Measurements from ENCODE around the gene INSR.

The INSR gene

DNA sequence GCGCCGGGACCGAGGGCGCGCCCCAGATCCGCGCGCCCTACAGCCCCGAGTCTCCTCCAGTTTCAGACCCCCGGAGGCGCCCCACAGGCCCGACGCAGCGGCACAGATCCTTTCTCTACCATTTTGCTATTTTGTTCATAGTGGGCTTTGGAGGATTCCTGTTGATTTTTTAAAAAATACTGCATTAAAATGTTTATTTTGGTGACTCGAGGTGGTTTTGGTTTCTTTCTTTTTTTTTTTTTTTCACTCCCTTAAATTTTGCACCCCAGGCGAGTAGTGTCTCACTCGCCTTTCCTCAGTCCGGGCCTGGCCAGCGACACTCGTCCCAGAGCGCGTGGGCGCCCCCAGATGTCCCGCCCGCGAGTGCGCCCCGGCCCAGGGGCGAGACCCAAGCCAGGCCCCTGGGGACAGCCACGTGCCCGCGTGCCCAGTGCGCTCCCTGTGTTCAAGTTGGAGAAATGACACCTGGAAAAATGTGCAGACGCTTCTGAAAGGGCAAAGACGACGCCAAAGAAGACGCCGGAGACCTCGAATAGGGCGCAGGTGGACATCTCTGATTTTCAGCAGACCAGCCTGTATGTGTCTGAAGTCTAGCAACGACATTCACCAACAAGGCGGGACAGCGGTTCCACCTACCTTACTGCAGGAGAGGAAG, 471 bp upstream of the INSR start:
- DNase-seq: peak; percentile 40

DNA sequence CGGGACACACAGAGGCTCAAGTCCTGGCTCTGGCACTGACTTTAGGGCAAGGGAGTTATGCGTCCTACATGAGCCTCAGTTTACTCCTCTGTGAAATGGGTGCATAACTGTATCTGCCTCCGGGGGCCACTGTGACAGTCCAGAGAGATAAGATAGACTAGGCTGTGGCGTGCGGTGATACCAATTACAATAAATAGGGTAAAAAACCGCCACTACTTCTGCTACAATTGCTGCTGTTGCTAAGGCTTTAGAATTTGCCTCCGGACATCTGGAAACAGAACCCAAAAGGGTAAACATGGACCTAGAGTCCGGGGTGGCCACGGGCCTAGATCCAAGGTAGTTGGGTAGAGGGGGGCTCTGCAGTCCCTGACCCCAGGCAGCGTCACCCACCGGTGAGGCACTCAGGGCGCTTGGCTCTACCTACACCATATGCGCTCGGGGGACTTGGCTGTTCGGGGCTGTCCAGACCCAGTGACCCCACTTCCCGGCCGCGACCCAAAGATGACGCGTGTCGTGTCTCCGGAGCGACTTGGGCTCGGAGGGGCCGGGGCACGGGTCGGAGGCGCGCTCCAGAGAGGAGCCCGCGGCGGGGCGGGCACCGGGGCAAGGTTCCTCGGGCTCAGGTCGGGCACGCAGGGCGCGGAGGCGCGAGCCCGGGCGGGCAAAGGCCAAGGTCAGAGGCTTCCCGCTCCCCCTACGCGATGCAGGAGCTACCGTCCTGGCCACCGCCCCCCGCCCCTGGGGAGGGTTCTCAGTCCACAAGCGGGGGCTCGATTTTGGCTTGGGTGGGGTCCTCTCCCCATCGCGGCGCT, 1.1 kb downstream of the INSR start:
- DNase-seq: peak; percentile 28

DNA sequence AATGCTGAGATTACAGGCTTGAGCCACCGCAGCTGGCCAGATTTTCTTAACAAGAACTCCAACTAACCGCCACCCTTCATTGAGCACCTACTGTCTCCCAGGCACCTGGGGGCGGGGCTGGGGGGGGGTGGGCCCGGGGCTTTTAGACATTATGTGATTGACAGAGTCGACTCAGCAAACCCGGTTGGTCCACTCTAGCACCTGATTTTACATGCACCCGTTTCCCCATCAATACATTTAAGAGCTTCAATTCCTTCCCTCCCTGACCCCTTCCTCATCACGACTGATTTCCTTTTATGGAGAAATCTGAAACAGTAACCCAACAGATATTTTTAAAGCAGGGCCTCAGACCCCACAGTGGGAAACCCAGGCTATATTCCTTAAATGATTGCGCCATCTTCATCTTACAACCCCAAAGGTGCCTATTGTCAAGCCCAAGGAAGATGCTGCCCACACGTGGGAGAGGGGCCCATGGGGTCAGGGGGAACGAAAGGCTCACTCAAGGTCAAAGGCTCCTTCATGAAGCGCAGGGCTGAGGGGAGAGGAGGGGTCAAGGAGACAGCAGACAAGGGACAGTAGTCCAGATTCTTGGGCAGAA, 1.8 kb downstream of the INSR start:
- DNase-seq: no peak

DNA sequence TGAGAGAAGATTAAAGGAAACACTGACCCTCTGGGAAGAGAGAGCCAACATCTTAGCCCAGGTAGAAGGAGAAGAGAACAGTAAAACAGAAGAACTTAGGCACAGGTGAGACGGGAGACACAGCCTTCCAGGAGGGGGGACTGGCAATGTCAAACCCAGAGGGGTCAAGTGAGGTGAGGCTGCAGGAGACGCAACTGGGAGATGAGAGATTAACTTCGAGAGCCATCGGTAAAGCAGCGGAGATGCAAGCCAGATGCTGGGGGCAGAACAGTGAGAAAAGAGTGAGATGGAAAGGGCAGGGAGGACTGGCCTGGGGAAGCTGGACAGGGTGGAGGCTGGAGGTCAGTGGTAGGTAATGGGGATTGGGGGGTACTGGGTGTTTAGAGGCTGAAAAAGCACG, 5.2 kb downstream of the INSR start:
- DNase-seq: no peak

DNA sequence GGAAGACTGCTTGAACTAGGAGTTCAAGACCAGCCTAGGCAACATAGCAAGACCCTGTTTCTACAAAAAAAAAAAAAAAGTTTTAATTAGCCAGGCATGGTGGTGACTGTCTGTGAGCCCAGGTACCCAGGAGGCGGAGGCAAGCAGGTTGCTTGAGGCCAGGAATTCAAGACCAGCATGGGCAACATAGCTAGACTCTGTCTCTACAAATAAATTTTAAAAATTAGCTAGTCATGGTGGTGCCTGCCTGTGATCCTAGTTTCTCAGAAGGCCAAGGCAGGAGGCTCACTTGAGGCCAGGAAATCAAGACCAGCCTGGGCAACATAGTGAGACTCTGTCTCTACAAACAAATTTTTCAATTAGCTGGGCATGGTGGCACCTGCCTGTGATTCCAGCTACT, 6.1 kb downstream of the INSR start:
- DNase-seq: no peak

DNA sequence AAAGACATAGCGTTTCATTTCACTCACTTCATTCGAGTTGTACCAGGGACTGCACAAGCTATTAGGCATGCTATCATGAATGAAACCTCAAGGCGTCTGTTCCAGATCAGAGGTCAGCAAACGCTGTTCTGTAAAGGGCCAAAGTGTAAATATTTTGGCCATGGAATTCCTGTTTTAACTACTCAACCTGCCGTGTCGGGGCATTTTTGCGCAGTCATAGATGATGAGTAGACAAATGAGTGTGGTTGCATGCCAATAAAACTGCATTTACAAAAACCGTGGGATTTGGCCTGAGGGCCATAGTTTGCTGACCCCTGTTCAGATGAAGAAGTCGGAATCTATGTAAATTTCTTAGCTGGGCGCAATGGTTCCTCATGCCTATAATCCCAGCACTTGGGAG, 6.5 kb downstream of the INSR start:
- no peak for DNase-seq

DNA sequence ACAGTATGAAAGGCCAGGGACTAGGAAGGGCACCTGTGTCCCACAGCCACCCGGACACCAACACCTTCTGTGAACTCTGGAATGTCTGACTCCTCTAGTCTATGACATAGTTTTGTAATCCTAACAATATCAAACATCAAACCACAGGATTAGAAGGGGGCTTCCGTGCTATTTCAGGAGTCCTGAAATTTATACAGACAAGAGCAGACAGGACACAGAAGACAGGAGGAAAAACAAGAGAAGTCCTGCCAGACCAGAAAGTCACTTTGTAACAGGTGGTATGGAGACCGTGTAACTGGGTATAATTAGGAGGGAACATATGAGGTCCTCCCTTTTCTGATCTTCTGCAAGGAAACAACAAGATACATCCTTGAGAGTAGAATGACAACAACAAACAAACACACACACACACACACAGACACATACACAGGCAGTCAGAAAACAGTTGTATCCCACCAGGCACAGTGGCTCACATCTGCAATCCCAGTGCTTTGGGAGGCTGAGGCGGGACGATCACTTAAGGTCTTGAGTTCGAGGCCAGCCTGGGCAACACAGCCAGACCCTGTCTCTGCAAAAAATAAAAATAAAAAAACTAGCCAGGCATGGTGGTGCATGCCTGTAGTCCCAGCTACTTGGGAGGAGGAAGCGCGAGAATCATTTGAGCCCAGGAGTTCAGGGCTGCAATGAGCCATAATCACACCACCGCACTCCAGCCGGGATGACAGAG, 13.1 kb downstream of the INSR start:
- no peak for DNase-seq

DNA sequence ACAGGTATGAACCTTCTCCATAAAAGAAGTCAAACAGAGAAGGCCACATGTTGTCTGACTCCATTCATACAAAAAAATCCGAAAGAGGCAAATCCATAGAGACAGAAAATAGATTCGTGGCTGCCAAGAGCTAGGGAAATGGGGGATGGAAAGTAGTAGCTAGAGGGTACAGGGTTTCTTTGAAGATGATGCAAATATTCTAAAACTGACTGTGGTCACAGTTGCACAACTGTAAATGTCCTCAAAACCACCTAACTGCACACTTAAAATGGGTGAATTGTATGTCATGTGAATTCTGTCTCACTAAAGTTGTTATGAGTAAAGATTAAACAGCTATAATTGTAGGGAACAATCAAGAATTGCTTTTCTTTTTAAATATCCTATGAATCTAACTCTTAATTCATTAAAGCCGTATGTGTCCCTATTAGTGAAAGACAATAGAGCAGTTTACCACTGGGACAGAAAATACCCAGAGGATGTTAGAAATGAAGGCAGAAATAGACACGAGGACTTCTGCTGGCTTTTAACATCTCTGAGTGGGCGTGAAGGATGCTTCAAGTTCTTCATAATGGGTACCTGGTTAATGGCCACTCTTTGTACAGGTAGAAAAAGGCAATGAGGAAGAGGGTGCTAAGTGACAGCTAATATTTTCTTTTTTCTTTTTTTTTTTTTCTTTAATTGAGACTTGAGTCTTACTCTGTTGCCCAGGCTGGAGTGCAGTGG, 21.2 kb downstream of the INSR start:
- DNase-seq: no peak

DNA sequence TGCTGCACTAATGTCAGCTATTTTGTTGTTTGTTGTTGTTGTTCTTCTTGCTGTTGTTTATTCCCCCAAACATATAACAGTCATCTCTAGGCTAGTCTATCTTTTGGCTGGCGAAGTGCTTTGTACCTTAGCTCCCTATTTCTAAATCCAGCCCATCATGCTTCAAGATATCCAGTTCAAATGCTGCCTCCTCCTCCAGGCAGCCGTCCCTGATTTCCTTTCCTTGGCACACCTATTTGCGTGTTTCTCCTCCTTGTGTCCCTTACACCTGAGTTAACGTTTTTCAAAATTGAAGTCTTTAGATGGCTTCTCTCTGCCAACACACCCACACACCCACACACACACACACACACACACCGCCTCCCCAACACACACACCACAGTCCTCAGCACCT, 25.5 kb downstream of the INSR start:
- DNase-seq: no peak

DNA sequence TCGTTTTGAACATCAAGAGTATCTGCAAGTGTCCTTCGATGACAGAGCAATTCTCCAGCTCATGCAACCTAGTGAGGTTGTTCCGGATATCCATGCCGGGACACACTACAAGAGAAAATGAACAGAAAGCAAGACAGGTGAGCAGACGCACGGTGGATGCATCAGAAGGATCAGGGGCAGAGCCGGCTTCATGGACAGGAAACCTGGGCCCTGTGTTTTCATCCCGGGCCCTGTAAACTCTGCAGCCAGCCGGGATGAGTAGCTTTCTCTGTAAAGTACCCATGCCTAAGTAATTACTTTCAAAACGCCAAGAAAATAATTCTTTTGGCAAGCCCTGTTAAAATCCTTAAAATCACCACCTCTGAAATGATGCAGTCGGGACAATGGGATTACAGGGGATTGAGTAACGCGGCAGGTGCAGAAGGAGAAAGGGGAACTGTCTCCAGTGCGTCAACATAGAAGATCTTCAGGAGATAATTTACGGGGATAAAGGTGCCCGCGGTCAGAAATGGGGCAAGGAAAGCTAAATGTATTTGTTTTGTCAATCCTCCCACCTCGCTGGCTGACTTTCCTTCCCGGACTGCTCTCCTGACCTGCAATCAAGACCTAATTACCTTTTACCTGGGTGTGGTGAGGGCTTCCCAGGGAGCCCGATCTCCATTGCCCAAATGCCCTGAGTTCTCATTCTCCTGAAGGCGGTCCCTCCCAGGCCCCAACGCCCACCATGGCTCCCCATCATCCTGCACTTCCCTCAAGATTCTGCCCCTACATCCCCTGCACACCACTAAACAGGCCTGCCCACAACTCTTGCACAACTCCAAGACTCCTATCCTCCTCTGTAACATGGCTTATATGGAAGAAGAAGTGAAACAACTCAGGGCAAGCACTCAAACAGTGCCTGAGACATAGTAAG, 26.2 kb downstream of the INSR start:
- DNase-seq: no peak

DNA sequence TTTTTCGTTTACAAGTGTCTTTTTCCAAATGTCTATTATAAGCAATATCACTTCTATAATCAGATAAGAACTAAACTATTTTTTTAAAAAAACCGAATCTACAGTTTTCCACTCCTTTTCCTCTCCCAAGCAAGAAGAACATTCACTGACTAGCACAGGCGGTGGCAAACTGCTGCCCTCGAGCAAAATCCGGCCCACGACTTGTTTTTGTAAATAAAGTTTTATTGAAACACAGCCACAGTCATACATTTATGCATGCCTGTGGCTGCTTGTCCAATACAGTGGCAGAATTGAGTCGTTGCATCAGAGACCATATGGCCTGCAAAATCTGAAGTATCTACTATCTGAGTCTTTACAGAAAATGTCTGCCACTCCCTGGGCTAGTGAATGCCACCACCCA, 27.4 kb downstream of the INSR start:
- no peak for DNase-seq

DNA sequence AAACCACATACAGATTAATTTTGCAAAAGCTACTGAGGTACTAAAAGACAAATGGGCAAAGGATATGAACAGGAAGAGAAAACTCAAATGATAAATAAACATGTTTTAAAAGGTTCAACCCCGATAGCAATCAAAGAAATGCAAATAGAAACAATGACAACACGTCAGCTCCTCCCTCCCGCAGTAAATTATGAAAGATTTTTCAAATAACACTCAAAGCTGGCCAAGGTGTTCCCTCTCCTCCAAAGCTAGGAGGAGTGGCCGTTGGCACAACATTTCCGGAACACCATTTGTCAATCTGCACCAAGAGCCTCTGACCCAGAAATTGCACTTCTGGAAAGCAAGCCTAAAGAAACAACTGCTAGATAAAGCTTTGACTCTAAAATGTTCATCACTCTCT, 28.3 kb downstream of the INSR start:
- no peak for DNase-seq

DNA sequence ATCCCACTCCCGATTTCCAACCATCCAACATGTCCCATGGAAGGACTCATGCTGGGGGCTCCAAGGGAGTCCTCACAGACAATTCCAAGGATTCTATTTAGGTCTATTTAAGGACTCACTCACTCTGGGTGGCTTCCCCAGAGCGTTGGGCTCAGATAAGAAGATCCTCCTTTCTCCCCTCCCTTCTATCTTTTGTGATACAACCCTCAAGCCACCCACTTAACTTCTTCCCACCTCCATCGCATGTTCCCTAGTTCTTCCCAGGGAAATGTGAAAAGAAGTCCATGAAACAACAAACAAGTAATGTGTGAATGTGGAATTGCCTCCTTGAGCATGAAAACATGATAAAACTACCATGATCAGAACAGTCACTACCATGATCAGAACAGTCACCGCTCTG, 29.4 kb downstream of the INSR start:
- DNase-seq: no peak

DNA sequence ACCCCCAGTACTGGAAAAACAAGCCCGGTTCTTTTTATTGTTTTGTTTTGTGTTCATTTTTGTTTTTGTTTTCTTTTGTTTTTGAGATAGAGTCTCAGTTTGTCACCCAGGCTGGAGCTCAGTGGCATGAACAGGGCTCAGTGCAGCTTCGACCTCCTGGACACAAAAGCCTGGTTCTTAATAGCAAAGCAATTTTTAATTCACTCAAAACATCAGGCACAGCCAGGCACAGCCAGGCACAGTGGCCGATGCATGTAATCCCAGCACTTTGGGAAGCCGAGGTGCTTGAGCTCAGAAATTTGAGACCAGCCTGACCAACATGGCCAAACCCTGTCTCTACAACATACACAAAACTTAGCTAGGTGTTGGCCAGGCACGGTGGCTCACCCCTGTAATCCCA, 30.7 kb downstream of the INSR start:
- no peak for DNase-seq

DNA sequence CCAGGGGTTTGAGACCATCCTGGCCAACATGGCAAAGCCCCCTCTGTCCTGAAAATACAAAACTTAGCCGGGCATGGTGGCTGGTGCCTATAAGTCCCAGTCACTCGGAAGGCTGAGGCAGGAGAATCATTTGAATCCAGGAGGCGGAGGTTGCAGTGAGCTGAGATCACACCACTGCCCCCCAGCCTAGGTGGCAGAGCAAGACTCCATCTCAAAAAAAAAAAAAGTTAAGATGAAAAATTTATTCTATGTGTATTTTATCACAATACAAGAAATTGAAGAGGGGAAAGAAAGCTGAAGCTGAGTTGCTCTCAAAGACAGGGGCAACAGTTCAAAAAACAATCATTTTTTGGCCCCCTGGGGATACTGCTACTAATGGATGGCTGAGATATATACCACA, 31.1 kb downstream of the INSR start:
- DNase-seq: no peak

DNA sequence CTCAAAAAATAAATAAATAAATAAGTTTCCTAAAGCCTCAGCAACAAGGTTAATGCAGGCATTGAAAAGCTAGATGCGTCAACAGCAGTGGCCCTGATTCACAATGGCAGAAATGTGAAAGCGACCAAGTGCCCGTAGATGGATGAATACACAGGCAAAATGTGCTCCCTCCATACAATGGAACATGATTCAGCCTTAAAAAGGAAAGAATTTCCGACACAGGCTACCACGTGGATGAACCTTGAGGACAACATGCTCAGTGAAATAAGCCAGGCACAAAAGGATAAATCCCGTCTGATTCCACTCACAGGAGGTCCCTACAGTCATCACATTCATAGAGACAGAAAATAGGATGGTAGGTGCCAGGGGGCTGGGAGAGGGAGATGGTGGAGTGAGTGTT, 31.7 kb downstream of the INSR start:
- DNase-seq: no peak

DNA sequence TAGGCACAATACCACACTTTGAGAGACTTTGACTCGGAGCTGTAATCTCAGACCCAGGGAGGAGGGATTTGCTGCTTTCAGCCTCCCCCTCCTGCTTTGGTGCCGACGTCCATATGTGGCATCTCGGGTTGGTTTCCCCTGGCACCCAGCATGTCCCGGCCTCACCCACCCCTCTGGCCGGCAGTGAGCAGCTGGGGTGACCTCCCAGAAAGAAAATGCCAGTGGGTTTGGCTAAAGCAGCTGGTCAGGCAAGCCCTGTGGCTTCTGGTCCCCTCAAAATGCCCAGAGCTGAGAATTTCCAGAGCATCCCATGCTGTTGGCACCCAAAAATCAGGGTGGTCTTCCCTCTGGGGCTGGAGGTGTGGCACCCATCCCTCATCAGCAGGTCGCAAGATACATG, 34.1 kb downstream of the INSR start:
- DNase-seq: no peak

DNA sequence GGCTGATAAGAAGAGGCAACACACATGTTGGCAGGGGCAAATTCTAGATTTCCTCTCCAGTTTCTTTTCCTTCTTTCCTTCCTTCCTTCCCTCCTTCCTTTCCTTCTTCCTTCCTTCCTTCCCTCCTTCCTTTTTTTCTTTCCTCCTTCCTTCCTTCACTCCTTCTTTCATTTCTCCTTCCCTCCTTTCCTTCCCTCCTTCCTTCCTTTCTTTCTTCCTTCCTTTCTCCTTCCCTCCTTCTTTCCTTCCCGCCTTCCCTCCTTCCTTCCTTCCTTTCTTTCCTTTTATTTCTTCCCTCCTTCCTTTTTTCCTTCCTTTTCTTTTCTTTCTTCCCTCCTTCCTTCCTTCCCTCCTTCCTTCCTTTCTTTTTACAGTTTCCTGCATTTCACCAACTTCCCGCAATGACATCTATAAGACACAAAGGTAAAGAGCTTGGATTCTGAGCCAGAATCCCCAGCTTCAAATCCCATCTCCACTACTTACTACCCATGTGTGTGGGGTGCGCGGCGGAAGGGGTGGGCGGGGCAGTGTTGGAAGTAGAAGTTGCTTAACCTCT, 35.3 kb downstream of the INSR start:
- DNase-seq: no peak

DNA sequence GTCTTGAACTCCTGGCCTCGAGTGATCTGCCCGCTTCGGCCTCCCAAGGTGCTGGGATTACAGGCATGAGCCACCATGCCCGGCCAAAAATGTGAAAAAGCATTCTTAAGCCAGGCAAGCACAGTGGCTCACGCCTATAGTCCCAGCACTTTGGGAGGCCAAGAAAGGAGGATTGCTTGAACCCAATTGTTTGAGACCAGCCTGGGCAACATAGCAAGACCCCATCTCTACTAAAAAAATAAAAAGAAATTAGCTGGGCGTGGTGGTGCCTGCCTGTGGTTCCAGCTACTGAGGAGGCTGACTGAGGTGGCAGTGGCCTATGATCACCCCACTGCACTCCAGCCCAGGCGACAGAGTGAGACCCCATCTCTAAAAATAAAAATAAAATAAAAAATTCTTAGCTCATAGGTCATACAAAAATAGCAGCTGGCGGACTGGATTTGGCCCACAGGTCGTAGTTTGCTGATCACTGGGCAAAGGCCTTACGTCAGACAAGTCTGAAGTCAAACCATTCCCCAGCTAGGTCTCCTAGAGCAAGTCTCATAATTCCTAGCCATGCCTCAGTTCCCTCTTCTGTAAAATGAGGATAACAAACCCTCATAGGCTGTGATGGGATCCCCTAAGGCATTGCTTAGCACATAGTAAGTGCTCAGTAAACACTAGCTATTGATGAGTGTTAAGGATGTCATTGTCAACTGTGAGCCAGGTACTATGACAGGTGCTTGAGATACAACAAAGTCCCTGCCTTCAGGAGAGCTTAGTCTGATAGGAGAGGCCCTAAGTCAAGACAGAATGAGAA, 36.0 kb downstream of the INSR start:
- DNase-seq: no peak

DNA sequence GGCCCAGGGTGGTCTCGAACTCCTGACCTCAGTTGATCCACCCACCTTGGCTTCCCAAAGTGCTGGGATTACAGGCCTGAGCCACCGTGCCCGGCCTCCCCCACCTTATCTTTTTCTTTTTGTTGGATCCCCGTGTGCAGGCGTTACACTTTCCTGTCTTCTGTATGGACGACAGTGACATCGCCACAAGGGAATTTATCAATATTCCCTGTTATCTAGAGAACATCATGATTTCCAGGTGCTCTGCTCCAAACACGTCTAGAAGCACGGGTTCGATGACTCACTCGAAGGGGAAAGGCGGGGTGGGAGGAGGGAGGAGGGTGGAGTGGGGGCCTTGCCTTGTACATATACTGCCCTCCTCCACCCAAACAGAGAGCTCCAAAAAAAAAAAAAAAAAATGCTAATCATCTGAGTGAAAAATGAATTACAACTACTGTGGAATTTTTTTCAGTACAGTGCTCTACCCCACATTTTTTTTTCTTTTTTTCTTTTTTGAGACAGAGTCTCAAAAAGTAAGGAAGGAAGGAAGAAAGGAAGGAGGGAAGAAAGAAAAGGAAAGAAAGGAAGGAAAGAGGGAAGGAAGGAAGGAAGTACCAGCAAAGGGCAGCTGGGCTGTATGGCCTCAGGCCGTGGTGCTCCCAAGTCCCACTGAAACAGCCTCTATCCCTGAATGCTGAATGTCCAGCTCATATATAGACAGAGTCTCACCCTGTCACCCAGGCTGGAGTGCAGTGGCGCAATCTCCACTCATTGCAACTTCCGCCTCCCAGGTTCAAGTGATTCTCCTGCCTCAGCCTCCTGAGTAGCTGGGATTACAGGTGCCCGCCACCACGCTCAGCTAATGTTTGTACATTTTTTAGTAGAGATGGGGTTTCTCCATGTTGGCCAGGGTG, 36.8 kb downstream of the INSR start:
- DNase-seq: no peak

All from stimulated activated CD8-positive, alpha-beta memory T cell treated with anti-CD3 and anti-CD28 coated beads, Interleukin-4, amount 100 ng/mL, for 48 hours (primary cell).